ENCODE results near the gene PPP1R1C. TPM values are rescaled to one million over a fixed set of nuclear protein-coding genes. Genes with fewer than 3 reads are reported as not detected.

The PPP1R1C gene
- total RNA-seq, 4 donors from 2014 or later, result 1.1 to 9.2 TPM; not detected in 2

DNA sequence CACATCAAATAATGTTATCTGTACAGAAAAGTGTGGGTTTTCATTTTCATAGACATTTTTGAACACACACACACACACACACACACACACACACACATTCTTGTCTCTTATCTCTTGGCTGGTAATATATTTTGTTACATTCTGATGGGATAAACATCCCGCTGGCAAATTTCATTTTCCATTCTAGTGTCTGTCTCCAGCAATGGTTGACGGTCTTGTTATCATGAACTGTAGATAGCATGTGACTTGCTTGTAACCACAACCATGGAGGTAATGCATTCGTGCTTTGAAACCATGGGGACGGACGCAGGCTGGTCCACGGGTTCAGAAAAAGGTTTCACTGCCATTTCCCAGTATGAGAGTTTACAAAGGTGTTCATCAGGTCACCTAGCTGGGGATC, 156.4 kb downstream of the PPP1R1C start:
- H3K27ac ChIP-seq, result no peak overlapping the region
- 79 to 87% methylated on average over 6 of the region's 6 CpGs for WGBS, 2 donors
- intact Hi-C loops (cut with DNase I), result no loop called here
- TF ChIP-seq POLR2A (IDR thresholded peaks at IDR 0.05), result no peak
- TF ChIP-seq CTCF (IDR thresholded peaks at IDR 0.05), result no peak
- no peaks in the 10 kb centered on the region for H3K4me1 ChIP-seq
- no peaks in the 10 kb centered on the region for H3K9me3 ChIP-seq
- H3K36me3 ChIP-seq, result no peaks in the 10 kb centered on the region
- DNase-seq, result no peak
- H3K27me3 ChIP-seq, result no peaks in the 10 kb centered on the region
- H3K4me3 ChIP-seq, result no peak overlapping the region

DNA sequence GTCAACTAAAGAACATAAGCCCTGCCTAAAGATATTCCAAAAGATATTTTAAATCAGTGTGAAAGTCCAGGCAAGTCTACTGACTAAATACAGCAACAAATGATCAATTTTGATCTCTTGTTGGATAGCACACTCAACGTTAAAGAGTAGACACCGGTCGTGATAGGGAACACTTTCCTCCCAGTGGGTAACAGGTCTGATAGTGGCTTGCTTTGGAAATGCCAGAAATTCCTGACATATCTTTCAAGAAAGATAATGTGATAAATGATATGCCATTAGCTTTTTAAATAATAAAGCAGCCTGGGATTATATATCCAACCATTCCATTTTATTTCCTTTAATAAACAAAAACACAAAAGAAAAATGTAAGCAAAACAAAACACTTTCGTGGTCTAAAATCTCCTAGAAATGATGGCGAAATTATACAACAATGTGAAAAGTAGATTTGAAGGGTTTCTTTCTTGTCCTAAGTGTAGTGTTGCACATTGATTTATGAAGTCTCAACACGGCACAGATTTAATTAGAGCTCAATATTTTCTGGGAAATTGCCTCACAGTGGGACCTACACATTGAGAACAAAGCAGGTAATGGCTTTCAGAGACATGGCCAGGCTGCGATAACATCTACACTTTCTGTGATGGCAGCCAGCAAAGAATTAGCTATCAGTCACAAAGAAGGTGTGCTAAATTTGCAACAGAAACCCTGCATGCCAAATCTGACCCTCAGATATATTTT, 158.6 kb downstream of the PPP1R1C start:
- H3K4me3 ChIP-seq, result no peak overlapping the region
- H3K27ac ChIP-seq, result no peak overlapping the region
- no peak for DNase-seq
- no peaks in the 10 kb centered on the region for H3K27me3 ChIP-seq
- intact Hi-C loops (cut with DNase I), result no loop called here
- WGBS, 2 donors, result 77 to 86% methylated on average over 7 of the region's 7 CpGs
- TF ChIP-seq POLR2A (IDR thresholded peaks at IDR 0.05), result no peak
- TF ChIP-seq CTCF (IDR thresholded peaks at IDR 0.05), result no peak
- H3K9me3 ChIP-seq, result no peaks in the 10 kb centered on the region
- no peaks in the 10 kb centered on the region for H3K4me1 ChIP-seq
- no peaks in the 10 kb centered on the region for H3K36me3 ChIP-seq

GRCh38 chr2:182144776-182145165, 159.1 kb downstream of the PPP1R1C start:
- H3K4me3 ChIP-seq, result no peak overlapping the region
- 43 to 58% methylated on average over 1 of the region's 1 CpG for WGBS, 2 donors
- TF ChIP-seq POLR2A (IDR thresholded peaks at IDR 0.05), result no peak
- no peak for TF ChIP-seq CTCF (IDR thresholded peaks at IDR 0.05)
- no peaks in the 10 kb centered on the region for H3K27me3 ChIP-seq
- H3K9me3 ChIP-seq, result no peaks in the 10 kb centered on the region
- no peaks in the 10 kb centered on the region for H3K36me3 ChIP-seq
- intact Hi-C loops (cut with DNase I), result no loop called here
- no peaks in the 10 kb centered on the region for H3K4me1 ChIP-seq
- H3K27ac ChIP-seq, result no peak overlapping the region
- no peak for DNase-seq

DNA sequence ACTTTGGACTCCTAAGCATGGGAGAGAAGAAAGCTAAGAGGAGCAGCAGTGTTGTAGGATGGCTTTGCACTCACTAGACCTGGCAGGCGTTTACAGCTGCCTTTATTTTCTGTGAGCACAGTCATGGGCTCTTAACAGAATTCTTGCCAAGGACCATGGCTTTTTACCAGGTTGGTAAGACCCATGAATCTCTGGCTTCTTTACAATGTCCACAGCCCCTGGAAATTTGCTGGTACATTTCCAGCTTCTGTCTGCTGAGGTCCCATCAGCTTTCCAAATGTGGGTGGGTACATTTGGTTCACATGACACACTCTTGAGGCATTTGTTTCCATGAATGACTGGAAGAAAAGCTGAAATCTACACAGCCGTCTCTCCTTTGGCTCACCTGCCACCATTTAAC, 162.7 kb downstream of the PPP1R1C start:
- TF ChIP-seq CTCF (IDR thresholded peaks at IDR 0.05) (no peak), POLR2A (IDR thresholded peaks at IDR 0.05) (no peak)
- intact Hi-C loops (cut with DNase I), result no loop called here
- DNase-seq, result no peak
- H3K27me3 ChIP-seq, result no peaks in the 10 kb centered on the region
- no peaks in the 10 kb centered on the region for H3K4me1 ChIP-seq
- no peaks in the 10 kb centered on the region for H3K9me3 ChIP-seq
- no peak overlapping the region for H3K4me3 ChIP-seq
- H3K36me3 ChIP-seq, result no peaks in the 10 kb centered on the region
- H3K27ac ChIP-seq, result no peak overlapping the region
- 33 to 62% methylated on average over 2 of the region's 2 CpGs for WGBS, 2 donors

DNA sequence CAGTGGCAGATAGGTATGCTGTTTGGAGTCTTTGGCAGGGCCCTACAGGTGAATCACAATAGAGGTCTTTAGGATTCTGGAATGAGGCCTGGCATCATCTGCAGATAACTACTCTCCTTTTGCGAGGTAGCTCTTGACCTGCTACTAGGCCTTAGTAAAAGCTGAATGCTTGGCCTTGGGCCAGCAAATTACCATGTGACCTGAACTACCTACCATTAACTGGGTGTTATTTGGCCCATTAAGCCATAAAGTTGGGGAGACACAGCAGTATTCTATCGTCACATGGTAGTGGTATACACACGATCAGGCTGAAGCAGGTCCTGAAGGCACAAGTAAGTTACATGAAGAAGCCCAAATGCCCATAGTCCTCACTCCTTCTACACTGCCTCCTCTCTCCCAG, 178.2 kb downstream of the PPP1R1C start:
- TF ChIP-seq POLR2A (IDR thresholded peaks at IDR 0.05) (no peak), CTCF (IDR thresholded peaks at IDR 0.05) (no peak)
- H3K27ac ChIP-seq, result no peak overlapping the region
- H3K4me1 ChIP-seq, result no peaks in the 10 kb centered on the region
- intact Hi-C loops (cut with DNase I), result no loop called here
- H3K27me3 ChIP-seq, result no peaks in the 10 kb centered on the region
- no peaks in the 10 kb centered on the region for H3K9me3 ChIP-seq
- DNase-seq, result no peak
- H3K36me3 ChIP-seq, result no peaks in the 10 kb centered on the region
- no peak overlapping the region for H3K4me3 ChIP-seq
- WGBS, 2 donors, result 97 to 100% methylated on average over 1 to 3 of the region's 3 CpGs
